NCI-H128 (cell line): Measurements from ENCODE around the gene IQCN.

Experiments
- DNase-seq: peaks from one replicate; lab custom pipeline; 2025; ENCODE audit not compliant: unreplicated experiment; lab: John Stamatoyannopoulos, UW

The IQCN gene

DNA sequence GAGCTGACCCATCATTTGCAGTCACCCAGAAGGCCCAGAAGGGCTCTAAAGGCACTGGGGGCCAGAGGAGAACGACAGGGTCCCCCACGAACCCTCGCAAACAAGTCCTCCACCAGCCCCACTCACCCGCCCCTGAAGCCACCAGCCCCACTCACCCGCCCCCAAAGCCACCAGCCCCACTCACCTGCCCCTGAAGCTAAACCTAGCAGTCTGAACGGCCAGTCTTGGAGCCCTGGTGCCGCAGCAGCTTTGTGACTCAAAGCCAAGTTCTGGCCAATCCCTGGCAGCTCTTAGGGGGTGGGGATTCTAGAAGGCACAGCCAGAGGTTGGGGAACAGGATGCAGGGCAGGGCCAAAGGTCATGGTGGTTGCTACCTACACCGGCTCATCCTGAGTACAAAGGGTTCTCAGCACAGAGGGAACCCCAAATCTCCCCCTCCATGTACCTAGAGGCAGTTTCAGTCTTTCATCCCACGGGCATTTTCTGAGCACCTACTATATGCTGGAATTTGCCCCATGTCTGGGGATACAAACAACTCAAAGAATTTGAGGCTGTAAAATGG is at the start of gene IQCN:
TSS of gene IQCN (minus strand) at position 234 of the 562 bp plus-strand sequence. CDS start 4,974 bp downstream, outside the sequence.
- no peak for DNase-seq

DNA sequence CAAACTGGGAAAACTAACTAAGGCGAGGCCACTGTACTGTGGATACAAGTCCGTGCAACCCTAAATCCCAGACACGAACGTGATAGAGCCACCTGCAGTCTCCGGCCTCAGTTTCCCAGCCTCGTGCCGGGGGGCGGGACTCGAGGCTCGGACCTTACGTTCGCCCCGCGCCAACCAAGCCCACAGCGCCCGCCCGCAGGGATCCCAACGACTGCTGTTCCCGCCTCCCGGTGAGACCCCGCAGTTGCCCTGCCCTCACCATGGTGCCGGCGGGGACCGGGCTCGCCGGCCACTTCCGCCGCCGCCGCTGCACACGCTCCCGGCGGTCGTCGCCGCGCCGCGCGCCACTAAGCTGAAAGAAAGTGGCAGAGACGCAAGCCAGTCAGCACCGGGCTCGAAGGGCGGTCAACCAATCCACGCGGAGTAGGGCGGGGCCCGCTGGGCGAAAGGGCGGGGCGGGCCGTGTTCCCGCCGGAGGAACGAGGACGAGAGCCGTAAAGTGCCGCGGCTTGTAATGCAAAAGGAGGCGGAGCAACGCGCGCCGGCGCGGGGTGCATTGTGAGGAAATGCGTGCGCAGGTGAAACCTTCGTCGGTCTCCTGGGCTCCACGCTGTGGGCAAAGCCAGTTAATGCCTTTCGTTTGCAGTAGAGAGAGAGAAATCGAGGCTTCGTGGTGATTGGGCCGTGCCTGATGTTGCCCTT is 48.7 kb upstream of the IQCN start, which contains the start of gene LSM4:
TSS of gene LSM4 (minus strand) at position 318 of the 702 bp plus-strand sequence. CDS start at position 262, 56 bp downstream.
- DNase-seq, result peak; percentile 98

DNA sequence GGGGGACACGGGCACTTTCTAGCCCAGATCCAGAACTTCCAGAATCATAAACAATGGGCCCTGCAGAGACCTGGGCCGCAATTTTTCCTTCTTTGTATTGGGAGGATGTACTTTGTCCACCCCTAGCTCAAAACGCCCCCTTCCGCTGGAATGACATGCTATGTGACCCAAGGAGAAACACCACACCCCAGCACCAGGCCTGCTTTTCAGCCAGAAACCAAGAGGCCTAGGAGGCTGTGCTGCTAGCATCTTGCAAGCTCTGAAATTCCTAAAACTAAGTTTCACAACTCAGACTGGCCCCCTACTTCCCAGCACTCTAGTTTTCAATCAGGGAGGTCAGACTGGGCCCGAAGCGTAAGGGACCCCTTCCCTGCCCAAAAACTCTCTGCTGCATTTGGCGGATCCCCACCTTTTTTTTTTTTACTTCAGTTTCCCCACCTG is 48.1 kb upstream of the IQCN start:
- DNase-seq, result peak; percentile 8

GRCh38 chr19:18321734-18322102 is 47.5 kb upstream of the IQCN start:
- DNase-seq, result no peak

GRCh38 chr19:18320865-18321733 is 46.8 kb upstream of the IQCN start:
- DNase-seq, result no peak

- no peak for DNase-seq
These were observed 45.4 kb upstream of the IQCN start for GRCh38 chr19:18319591-18320135.

- no peak for DNase-seq
These were observed 43.9 kb upstream of the IQCN start for GRCh38 chr19:18317961-18318800.

DNA sequence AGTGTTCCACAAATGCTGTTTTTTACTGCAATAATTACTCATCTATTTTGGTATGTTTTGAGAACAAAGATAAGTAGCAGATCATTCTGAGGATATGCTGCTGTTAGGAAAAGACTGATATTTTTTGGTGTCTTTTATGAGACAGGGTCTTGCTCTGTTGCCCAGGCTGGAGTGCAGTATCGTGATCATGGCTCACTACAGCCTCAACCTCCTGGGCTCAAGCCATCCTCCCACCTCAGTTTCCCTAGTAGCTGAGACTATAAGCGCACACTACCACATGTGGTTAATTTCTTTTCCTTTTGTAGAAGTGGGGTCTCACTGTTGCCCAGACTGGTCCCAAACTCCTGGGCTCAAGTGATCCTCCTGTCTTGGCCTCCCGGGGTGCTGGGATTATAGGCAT is 39.1 kb upstream of the IQCN start:
- no peak for DNase-seq

- DNase-seq, result no peak
These were observed 37.9 kb upstream of the IQCN start for GRCh38 chr19:18312092-18312534.

DNA sequence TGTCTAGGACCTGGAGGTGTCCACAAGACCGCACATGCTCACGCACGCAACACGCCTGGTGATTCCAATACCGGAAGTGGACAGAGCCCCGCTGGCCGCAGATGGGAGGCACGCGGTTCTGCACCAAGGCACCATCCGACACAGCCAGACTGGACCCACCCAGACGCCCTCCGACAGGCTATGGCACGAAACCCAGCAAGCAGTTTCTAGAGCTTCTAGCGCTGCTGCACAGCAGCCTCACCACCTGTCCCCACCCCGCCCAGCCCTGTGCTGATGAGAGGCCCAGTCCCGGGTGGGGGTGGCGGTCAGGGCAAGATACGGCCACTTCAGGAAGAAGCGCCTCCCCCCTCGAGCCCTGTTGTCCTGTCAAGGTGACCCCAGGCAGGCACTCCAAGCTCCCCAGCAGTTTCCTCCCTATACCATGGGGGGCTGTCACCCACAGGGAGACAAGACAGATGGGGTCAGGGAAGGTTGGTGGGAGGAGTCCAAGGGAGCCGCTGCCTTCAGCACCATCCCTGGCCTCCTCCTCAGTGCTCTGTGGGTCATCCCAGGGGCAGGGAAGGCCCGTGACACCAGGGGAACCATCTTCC is 37.3 kb upstream of the IQCN start:
- DNase-seq, result no peak

DNA sequence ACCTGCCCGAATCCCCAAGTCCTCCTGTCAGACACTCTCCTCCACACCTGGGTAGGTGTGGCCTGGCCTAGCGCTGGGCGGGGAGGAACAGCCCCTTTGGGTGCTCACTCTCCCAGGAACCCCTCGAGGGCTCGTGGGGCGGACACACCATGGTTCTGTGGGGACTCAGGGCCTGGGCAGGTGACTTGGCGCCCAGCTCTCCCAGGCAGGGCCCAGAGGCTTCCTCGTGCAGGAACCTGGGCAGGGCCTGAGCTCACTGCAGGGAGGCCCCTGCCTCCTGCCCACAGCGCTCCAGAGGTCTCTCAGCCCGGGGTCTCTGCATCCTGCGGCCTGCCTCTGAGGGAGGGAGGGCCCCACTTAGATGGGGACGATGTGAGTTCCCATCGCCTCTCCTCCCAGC is 36.7 kb upstream of the IQCN start:
- DNase-seq, result no peak

GRCh38 chr19:18310118-18310909 is 36.1 kb upstream of the IQCN start:
- DNase-seq, result no peak

DNA sequence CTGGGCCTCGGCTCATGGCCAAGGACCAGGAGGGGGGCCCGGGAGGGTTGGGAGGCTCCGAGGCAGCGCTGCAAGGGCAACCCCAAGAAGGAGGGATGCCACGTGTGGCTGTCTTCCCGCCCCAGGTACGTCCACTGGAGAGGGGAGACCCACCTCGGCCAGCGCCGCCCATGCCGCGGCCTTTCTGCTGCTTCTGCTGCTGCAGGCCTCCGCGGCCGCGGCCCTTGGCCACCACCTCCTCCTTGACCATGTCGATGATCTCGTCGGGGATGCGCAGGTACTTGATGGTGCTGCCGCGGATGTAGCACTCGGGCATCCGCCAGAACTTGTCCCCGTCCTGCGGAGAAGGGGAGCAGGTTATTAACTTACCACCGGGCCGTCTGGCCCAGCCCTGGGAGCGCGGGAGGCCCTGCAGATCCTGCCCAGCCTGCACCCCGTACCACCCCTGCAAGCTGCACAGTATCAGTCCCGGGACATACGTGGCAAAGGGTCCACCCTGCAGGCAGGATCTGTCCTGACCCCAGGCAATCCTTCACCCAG is 35.3 kb upstream of the IQCN start:
- DNase-seq, result no peak

GRCh38 chr19:18308948-18309325 is 34.7 kb upstream of the IQCN start:
- no peak for DNase-seq

DNA sequence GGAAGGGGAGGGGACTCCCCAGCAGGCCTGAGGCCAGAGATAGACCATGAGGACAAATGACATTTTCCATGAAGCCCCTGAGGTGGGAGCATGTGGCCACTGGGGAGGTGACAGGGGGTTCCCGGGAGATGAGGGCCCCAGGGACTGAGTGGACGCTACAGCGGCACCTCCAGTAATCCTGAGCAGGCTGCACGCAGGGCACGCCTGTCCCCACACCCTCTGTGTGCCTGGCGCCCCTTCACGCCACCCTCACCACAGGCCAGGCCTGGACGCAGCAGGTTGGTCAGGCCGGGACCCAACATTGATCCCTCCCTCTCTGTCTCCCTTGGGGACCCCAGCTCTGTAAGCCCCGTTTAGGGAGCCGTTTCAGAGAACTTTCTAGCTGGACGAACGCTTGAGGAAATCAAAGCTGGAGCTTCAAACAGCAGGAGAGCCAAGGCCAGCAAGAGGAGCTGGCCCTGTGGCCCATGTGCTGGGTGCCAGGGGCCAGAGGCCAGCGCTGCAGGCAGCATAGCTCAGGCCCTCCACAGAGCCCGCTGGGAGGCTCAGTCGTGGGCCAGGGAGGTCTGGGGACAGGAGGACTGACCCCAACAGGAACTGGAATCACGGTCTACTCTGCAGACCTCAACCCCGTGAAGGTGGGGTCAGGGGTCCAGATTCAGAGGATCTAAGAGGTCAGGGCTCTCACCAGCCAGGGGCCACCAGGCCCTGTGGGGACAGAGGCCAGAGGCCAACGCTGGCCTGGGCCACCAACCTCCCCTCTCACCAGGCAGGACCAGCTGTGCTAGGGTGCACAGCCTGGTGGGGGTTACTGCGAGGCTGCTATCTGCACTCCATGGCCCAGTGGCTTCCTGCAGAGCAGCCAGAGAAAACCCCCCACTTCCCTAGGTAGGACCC is 34.0 kb upstream of the IQCN start:
- no peak for DNase-seq

DNA sequence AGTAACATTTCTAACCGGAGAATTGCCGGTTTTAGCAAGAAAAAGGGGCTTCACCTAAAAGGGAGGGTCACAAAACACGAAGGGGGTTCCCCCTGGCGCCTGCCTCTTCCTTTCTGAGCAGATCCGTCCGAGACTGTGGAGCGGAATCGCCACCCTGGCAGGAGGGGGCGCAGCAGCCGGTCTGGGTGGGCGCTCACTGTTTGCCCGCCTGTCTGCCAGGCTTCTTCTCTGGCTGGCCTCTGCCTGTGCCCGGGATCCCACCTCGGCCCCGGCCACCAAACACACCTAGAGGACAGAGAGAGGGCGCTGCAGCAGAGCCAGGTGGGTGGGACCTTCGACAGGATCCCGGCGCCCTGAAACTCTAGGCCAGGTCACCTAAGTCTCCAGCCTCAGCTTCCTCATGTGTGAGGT is 33.0 kb upstream of the IQCN start:
- DNase-seq, result no peak

GRCh38 chr19:18306888-18307260 is 32.6 kb upstream of the IQCN start:
- no peak for DNase-seq

DNA sequence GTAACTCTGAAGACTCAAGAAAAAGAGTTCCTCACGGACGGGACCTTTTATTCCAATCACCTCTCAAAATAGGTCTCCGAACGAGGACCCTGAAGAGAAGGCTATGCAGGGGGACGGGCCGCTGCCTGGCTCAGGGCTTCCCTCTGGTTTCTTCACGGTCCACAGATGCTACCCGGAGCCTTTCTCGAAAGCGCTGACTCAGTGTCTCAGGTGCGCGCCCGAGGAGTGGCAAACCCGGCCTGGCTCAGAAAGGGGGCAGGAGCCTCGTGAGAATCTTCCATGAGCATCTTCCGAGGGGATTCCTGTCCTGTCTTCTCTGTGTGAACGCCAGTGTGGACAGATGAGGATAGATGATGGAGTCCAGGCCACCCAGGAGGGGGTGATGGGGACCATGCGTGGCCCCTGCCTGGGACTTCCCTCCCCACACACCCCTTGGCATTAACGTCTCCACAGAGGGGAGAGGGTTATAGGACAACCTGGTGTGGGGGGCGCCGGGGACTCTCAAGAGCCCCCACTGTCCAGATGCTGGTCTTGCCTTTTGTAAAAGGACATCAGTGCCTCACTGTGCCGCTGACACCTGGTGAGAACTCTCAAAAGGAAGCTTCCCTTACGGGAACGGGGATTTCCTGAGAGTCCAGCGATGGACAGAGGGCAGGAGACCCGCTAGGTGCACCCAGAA is 32.1 kb upstream of the IQCN start:
- no peak for DNase-seq
